Globus pallidus (tissue), 1 donor: Measurements from ENCODE around the gene LRFN5.

Experiments
- DNase-seq: peaks from one replicate; pipeline ENCODE4 v3.0.0-alpha.2; 2015; ENCODE audit warnings: low spot score

LRFN5 gene

GRCh38 chr14:41773536-41774279 lies 167.0 kb downstream of the LRFN5 start:
- DNase-seq, result no peak

DNA sequence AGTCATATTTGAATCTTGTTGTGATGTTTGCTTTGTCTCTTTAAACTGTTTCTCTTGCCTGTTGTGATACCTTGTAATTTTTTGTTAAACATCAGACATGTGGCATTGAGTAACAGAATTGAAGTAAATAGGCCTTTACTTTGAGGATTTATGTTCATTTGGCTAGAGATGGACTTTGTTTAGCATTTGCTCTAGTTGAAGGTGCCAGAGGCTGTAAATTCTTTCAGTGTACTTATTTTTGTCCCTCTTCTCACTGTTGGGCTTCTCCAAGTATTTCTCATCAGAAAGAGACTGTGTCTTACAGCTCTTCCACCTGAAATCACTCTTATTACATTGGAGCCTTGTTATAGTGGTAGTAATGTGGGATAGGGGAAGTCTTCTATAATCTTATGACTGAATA lies 175.8 kb downstream of the LRFN5 start:
- DNase-seq, result no peak

- no peak for DNase-seq
Observed at GRCh38 chr14:41783403-41783802, 176.7 kb downstream of the LRFN5 start.

GRCh38 chr14:41785696-41786095 lies 179.0 kb downstream of the LRFN5 start:
- DNase-seq, result no peak

GRCh38 chr14:41799817-41800216 lies 193.1 kb downstream of the LRFN5 start:
- no peak for DNase-seq

- no peak for DNase-seq
Observed at GRCh38 chr14:41805633-41806032, 199.0 kb downstream of the LRFN5 start.

- no peak for DNase-seq
Observed at GRCh38 chr14:41806366-41806975, 199.8 kb downstream of the LRFN5 start.

GRCh38 chr14:41810362-41810761 lies 203.7 kb downstream of the LRFN5 start:
- no peak for DNase-seq

DNA sequence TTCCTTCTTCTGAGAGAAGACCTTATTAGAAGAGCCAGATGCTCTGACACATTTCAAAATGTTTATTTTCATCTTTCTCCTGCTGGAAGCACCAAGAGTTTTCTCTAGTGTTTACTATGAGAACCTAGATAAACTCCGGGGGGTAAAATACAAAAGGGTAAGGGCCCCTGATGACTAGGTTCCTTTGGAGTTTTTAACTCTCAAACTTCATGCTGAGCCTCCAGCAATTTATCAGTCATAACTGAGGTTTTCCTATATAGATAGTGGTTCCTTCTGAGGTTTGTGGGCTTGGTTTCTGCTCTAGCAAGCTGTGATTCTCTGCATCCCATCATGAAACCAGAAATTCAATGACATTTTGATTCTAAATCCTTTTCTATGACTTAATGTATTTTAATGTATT lies 210.9 kb downstream of the LRFN5 start:
- no peak for DNase-seq

- DNase-seq, result no peak
Observed at GRCh38 chr14:41824441-41824840, 217.8 kb downstream of the LRFN5 start.

DNA sequence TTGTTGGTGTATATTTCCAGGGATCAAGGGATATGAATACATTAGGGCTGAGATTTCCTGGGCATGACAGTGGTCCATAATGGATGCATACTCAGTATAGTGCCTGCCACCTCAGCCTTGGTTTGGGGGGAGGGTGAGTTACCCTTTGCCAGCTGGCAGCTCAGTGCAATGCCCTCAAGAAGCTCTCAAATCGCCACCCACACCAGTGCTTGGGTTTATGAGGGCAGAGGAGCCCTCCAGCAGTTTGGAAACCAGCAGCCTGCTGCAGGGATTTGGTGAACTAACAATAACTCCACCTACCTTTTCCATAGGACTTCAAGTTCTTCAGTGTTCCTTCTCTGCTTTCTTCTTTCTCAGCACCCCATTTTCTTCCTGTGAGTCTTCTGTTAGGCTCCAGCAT lies 218.9 kb downstream of the LRFN5 start:
- DNase-seq, result no peak

DNA sequence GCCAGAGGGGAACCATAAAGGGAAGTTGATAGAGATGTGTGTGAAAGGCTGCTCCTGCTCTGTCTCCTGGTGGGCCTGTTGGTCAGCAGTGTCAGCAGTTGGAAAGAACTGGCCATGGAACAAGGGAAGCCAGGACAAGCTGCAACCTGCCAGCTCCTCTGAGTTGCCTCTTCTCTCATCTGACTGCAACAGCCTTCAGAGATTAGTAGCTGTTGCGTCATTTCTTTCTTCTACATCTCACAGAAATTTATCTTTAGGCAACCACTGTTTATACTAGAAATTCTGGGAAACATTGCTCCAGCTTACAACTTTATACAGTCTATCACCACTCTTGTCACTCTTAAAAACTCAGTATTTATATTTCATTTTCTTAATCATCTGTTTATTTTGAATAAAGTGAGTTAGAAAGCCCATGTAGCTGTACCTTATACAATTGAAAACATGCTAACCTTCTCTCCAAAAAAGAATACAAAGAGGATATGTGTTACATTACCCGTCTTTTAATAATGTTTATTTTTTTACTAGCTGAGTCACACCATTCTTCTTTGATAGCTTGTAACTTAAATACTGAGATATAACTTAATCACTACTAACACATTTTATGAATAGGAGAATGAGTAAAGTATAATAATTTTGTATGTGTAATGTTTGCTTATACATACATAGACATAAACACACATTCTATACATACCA lies 224.2 kb downstream of the LRFN5 start:
- no peak for DNase-seq

DNA sequence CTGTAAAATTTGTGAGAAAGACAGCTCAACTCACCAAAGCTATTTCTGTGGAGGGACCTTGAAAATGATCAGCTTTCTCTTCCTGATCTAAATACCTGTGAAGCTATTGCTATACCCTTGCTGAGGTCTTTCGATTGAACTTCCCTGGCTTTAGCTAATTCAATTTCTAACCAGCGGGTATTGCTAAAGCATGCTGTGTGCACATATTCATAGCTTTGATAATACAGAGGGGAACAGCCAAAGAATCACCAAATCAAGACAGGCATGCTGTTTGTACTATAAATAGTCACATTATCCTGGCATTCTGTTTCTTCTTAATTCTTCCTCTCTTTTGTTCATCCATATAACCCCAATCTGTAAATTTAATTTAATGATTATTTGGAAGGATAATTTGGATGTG lies 233.0 kb downstream of the LRFN5 start:
- no peak for DNase-seq

GRCh38 chr14:41859336-41859735 lies 252.7 kb downstream of the LRFN5 start:
- no peak for DNase-seq

GRCh38 chr14:41860586-41860985 lies 253.9 kb downstream of the LRFN5 start:
- DNase-seq, result no peak

- DNase-seq, result no peak
Observed at GRCh38 chr14:41865894-41866293, 259.2 kb downstream of the LRFN5 start.

DNA sequence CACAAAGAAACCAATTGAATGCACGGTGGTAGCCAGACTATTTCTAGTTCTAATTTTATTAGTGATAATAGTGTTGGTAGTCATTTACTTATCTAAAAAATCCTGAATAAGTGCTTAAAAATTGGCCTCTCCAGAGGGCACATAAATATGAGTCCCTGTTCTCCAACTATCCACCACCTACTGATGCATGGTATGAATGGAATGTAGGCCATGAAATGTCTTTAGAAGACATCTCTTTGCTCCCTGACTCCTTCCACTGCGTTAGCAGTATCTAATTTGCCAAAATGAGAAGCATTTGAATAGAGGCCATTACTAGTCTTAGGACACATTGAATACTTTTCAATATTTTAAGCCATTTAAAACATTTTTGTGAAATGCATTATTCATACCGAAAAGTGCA lies 261.7 kb downstream of the LRFN5 start:
- DNase-seq, result no peak

DNA sequence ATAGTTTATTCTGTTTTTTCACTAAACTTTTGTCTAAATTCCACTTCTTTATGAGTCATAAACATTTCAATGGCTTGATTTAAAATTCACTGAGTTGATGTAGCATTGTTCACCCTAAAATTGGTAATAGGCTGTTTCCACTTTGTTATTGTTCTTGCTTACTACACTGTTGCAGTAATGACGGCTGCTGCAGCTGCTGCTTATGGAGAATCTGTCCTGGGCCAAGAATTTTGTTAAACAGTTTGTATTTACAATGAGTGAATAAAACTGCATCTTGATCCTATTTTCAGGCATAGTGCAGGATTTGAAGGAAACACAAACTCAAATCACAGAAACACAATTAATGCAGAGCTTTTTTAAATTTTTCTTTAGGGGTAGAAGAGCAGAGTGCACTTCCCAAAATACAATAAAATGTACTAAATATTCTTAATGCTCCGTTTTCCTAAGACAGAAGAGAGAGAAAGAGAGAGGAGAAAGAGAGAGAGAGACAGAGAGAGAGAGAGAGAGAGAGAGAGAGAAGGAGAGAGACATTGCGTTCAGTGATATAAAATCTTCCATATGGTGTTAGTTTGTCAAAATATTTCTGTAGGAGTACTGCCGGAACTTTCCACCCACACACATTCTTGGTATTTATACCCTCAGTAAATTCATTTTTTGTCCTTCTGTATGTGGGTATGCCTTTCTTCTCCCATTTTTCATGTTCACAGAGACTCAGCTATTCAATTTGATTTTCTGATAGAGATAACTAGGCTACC lies 266.4 kb downstream of the LRFN5 start:
- no peak for DNase-seq

GRCh38 chr14:41873686-41874317 lies 267.1 kb downstream of the LRFN5 start:
- no peak for DNase-seq

DNA sequence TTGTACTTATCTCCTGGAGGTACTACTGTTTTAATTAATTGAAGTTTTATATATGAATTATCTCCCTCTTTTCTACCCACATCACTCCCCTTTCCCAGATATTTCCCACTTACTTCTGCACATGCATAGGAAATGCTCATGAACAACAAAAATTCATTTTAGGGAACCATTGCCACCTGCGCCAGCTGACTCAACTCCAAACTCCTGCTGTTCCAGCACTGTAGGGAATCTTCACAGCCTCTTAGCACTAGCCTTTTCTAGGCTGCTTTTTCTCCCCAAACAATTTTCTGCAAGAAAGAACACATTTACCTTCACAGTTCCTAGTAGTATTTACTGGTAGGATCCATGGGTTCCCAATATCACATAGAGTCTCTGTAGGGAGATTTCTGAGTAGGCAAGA lies 268.4 kb downstream of the LRFN5 start:
- no peak for DNase-seq

GRCh38 chr14:41878321-41878720 lies 271.6 kb downstream of the LRFN5 start:
- DNase-seq, result no peak

GRCh38 chr14:41891624-41892023 lies 284.9 kb downstream of the LRFN5 start:
- no peak for DNase-seq
